Natural killer cell (primary cell): ENCODE measurements around the gene POU6F2. TPM values are rescaled to one million over a fixed set of nuclear protein-coding genes. Genes with fewer than 3 reads are reported as not detected.

ENCODE experiments used
- ATAC-seq, 3 donors: fragments of 150-1000 bp in 2 of 3; fragments of 200-7000 bp in 1 of 3; cut with Tn5 transposase; 1 replicate in 1 of 3; 2 replicates in 2 of 3; pipeline ENCODE4 v1.10.0; 2021; ENCODE audit warnings: mild to moderate bottlenecking in 2 of 3, moderate library complexity in 2 of 3
- DNase-seq, 2 donors: peaks; one replicate each; pipeline versions ENCODE4 v3.0.0 to v3.0.0-alpha.2; 2013 to 2021; ENCODE audit warnings: mixed read lengths in 1 of 2
- H3K27ac ChIP-seq: one replicate; pipeline ENCODE4 v1.5.1; 2013; ENCODE audit warnings: mild to moderate bottlenecking, low read length
- H3K27me3 ChIP-seq: one replicate; pipeline ENCODE4 v1.6.1; 2013; ENCODE audit warnings: low read length; ENCODE audit not compliant: control insufficient read depth, insufficient read depth
- H3K36me3 ChIP-seq: one replicate; pipeline ENCODE4 v1.6.1; 2013; ENCODE audit warnings: low read length; ENCODE audit not compliant: control insufficient read depth, insufficient read depth
- H3K4me1 ChIP-seq: one replicate; pipeline ENCODE4 v1.6.1; 2013; ENCODE audit warnings: low read length; ENCODE audit not compliant: control insufficient read depth, insufficient read depth
- H3K4me3 ChIP-seq: one replicate; pipeline ENCODE4 v1.5.1; 2013; ENCODE audit warnings: low read length
- H3K9me3 ChIP-seq: one replicate; pipeline ENCODE4 v1.6.1; 2013; ENCODE audit warnings: low read length; ENCODE audit not compliant: control insufficient read depth, insufficient read depth
- H3K27ac Mint-ChIP-seq, 2 donors: one replicate each; pipeline ENCODE4 v1.8.0; 2022; ENCODE audit warnings: mild to moderate bottlenecking in 2 of 2, mixed read lengths in 2 of 2, moderate library complexity in 1 of 2
- H3K27me3 Mint-ChIP-seq, 2 donors: one replicate each; pipeline ENCODE4 v1.8.0; 2022; ENCODE audit warnings: low read depth in 2 of 2, mixed read lengths in 2 of 2
- H3K36me3 Mint-ChIP-seq: one replicate; pipeline ENCODE4 v1.8.0; 2022; ENCODE audit warnings: mixed read lengths
- H3K4me1 Mint-ChIP-seq, 2 donors: one replicate each; pipeline ENCODE4 v1.8.0; 2022; ENCODE audit warnings: mixed read lengths in 2 of 2
- H3K4me3 Mint-ChIP-seq: one replicate; pipeline ENCODE4 v1.8.0; 2022; ENCODE audit warnings: mild to moderate bottlenecking, moderate library complexity, mixed read lengths
- H3K9me3 Mint-ChIP-seq, 2 donors: one replicate each; pipeline ENCODE4 v1.8.0; 2022; ENCODE audit warnings: mixed read lengths in 2 of 2
- WGBS: methylation state at CpG from one replicate; pipeline ENCODE4 v1.1.7; 2013; ENCODE audit warnings: missing lambda C conversion rate; ENCODE audit not compliant: insufficient coverage; 5-methylcytosine and 5-hydroxymethylcytosine counted together
- intact Hi-C: fragments of 100-400 bp; cut with micrococcal nuclease; formaldehyde crosslinking; loops from one replicate; pipeline ENCODE4 v1.14.2; 2022
- total RNA-seq, 4 donors: library from RNA; stranded (reverse); fragments of 120-200 nt in 1 of 4; gene quantifications; one replicate each; pipeline versions ENCODE4 v1.2.3 to v1.2.4, GENCODE V29; 2013 to 2022
- TF ChIP-seq, protein P1 (sequence below): fragments of 200-600 bp; IDR thresholded peaks from one replicate; pipeline ENCODE4 v1.8.0; 2022; ENCODE audit warnings: antibody characterized with exemption

The POU6F2 gene
- total RNA-seq, 3 donors from 2014 or later (not counting 1 experiment from before 2014, with no cell fraction given), result 0.28 to 0.29 TPM; not detected in 1

DNA sequence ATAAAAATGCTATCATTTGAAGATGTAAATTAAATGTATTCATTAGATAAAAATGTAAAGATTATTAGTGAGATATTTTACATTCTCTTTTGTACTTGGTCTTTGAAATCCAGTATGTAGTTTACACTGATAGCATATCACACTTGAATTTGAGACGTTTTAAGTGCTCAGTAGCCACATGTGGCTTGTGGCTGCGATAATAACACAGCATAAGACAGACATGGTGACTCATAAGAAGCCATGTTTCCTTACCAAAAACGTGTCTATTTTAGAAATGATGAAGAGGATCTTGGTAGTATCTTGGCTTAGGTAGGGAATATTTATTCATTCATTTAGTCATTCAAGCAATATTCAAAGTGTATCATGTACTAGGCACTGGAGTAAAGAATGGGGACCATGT, 149.3 kb downstream of the POU6F2 start:
- Histone ChIP-seq H3K9me3 (no peaks in the 10 kb centered on the region), H3K36me3 (no peaks in the 10 kb centered on the region), H3K4me3 (no peak overlapping the region), H3K27me3 (no peaks in the 10 kb centered on the region), H3K27ac (no peak overlapping the region), H3K4me1 (no peaks in the 10 kb centered on the region)
- Mint-ChIP-seq H3K9me3 (no peaks in the 10 kb centered on the region), H3K27me3 (peaks cover 16 to 18% of the 10 kb centered on the region in 2 donors), H3K36me3 (no peaks in the 10 kb centered on the region), H3K27ac (no peak overlapping the region), H3K4me1 (peaks cover 5 to 11% of the 10 kb centered on the region in 2 donors), H3K4me3 (no peak overlapping the region)
- WGBS, result 42% methylated on average over 3 of the region's 3 CpGs
- no peak for ATAC-seq
- intact Hi-C loops, result no loop called here
- no peak for DNase-seq
- TF ChIP-seq, protein P1, sequence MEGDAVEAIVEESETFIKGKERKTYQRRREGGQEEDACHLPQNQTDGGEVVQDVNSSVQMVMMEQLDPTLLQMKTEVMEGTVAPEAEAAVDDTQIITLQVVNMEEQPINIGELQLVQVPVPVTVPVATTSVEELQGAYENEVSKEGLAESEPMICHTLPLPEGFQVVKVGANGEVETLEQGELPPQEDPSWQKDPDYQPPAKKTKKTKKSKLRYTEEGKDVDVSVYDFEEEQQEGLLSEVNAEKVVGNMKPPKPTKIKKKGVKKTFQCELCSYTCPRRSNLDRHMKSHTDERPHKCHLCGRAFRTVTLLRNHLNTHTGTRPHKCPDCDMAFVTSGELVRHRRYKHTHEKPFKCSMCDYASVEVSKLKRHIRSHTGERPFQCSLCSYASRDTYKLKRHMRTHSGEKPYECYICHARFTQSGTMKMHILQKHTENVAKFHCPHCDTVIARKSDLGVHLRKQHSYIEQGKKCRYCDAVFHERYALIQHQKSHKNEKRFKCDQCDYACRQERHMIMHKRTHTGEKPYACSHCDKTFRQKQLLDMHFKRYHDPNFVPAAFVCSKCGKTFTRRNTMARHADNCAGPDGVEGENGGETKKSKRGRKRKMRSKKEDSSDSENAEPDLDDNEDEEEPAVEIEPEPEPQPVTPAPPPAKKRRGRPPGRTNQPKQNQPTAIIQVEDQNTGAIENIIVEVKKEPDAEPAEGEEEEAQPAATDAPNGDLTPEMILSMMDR, result no peak

DNA sequence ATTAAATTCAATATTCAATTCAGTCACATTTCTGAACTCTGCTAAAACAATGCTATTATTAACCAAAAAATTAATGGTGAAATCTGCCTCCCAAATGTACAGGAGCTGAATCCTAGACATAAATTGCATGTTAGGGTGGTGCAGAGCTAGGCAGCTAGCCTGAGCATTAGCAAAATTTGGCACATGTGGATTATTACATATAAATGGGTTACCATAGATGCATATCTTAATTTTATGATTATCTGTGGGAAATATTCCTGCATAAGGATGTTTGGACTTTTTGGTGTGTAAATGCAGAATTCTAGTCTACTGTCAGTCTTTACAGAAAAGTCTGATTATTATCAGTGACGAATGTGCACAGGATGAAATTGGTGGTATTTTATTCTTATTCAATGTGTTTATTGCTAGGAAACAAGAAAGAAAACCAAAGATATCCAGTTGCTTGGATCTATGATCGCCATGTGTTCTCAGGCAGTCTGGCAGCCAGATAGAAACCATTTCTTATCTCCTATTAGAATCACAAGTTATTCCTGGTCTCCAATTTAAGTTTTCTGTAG, 150.7 kb downstream of the POU6F2 start:
- no peaks in the 10 kb centered on the region for H3K9me3 Mint-ChIP-seq

DNA sequence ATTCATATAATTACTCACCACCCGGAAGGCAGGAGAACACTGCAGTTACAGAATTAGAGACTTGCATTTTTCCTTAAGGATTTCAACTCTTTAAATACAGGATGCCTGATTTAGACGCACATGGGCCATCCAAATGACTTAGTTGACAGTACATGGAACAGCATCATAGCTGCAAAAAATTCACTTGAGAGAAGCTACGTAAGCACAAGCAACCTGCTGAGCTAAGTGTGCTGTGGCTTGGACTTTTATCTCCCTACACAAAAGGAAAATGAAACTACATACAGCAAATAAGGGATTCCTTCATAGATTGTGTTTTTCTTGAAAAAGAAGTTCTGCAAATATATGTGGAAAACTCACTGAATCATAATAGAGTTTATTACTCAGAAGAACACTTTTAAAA, 152.6 kb downstream of the POU6F2 start:
- Mint-ChIP-seq H3K4me1 (peaks cover 5 to 11% of the 10 kb centered on the region in 2 donors), H3K27me3 (peaks cover 16 to 42% of the 10 kb centered on the region in 2 donors), H3K9me3 (no peaks in the 10 kb centered on the region), H3K36me3 (no peaks in the 10 kb centered on the region), H3K4me3 (peak overlapping the region; percentile 77), H3K27ac (no peak overlapping the region)
- no peaks in the 10 kb centered on the region for H3K9me3 ChIP-seq
- no peak for DNase-seq
- no peak for ATAC-seq
- H3K36me3 ChIP-seq, result no peaks in the 10 kb centered on the region
- TF ChIP-seq, protein P1, result no peak
- intact Hi-C loops, result no loop called here
- H3K27me3 ChIP-seq, result peaks cover 2% of the 10 kb centered on the region
- H3K4me3 ChIP-seq, result no peak overlapping the region
- 73% methylated on average over 3 of the region's 3 CpGs for WGBS
- H3K4me1 ChIP-seq, result no peaks in the 10 kb centered on the region
- no peak overlapping the region for H3K27ac ChIP-seq

More for the DNA sequence above, 150.7 kb downstream of the POU6F2 start:
- no peak overlapping the region for H3K27ac Mint-ChIP-seq
- ATAC-seq, result no peak
- no peak overlapping the region for H3K27ac ChIP-seq
- no peaks in the 10 kb centered on the region for H3K4me1 ChIP-seq
- TF ChIP-seq, protein P1, result no peak
- 71% methylated on average over 2 of the region's 2 CpGs for WGBS
- H3K4me3 Mint-ChIP-seq, result no peak overlapping the region
- H3K36me3 ChIP-seq, result no peaks in the 10 kb centered on the region
- H3K27me3 Mint-ChIP-seq, result peaks cover 16 to 30% of the 10 kb centered on the region in 2 donors
- peaks cover 5 to 11% of the 10 kb centered on the region in 2 donors for H3K4me1 Mint-ChIP-seq
- no peak for DNase-seq
- no peak overlapping the region for H3K4me3 ChIP-seq
- peaks cover 2% of the 10 kb centered on the region for H3K27me3 ChIP-seq
- no peaks in the 10 kb centered on the region for H3K9me3 ChIP-seq
- H3K36me3 Mint-ChIP-seq, result no peaks in the 10 kb centered on the region
- intact Hi-C loops, result no loop called here
